Stimulated activated CD8-positive, alpha-beta memory T cell treated with anti-CD3 and anti-CD28 coated beads, Interleukin-4, amount 100 ng/mL, for 24 hours (primary cell): ENCODE data around the gene TUBB6.

Source experiments
- DNase-seq: peaks from one replicate; pipeline ENCODE4 v3.0.0-alpha.2; 2020; ENCODE audit warnings: low read depth

The TUBB6 gene

DNA sequence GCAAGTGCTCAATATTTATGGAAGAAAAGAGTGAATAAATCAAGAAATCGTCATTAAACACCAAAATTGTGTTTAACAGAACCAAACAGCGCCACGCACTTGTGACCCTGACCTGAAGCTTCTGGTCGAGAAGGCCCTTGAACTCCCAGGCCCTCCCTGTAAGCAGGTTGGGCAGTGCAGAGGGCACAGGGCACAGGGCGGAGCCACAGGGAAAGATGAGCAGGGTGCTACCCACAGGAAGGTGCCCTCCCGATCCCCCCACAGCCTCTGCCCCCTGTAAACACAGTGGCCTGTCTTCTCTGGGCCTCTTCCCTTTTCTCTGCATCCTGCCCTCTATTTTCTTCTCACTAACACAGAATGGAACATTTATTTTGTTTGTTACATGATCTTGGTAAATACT is 16.9 kb upstream of the TUBB6 start:
- DNase-seq, result no peak

DNA sequence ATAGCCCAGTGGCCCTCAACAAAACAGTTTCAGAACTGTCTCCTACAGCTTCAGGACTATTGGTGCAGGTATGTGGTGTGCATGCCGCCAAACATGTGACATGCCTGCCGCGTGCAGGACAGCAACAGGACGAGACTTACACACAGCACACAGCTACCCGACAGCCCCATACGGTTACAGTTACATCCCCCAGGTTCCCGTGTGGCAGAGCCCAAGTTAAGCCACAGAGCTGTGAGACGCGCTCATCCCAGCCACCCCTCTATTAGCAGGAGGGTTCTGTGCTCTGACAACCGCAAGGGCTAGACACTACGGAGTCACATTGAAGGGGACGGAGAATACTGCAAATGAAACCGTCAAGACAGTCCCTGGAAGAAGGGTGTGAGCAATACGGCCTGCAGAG is 16.4 kb upstream of the TUBB6 start:
- DNase-seq, result no peak

DNA sequence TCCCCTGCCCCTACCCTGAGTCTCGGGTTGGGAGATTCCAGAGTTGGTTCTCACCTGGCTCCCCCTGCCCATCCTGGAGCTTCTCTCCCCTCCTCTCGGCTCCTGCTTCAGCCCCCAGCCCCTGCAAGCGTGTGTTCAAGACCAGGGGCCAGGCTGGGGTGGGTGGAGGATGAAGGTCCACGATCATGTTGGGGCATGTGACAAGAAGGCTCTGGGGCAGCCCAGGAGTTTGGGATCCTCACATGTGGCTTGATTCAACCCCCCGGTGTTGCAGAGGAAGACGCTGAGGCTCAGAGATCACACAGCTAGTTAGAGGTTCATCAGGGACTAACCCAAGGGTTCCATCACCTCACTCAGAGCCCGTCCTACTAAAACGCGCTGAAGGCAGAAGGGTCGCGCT is 14.2 kb upstream of the TUBB6 start:
- DNase-seq, result no peak

DNA sequence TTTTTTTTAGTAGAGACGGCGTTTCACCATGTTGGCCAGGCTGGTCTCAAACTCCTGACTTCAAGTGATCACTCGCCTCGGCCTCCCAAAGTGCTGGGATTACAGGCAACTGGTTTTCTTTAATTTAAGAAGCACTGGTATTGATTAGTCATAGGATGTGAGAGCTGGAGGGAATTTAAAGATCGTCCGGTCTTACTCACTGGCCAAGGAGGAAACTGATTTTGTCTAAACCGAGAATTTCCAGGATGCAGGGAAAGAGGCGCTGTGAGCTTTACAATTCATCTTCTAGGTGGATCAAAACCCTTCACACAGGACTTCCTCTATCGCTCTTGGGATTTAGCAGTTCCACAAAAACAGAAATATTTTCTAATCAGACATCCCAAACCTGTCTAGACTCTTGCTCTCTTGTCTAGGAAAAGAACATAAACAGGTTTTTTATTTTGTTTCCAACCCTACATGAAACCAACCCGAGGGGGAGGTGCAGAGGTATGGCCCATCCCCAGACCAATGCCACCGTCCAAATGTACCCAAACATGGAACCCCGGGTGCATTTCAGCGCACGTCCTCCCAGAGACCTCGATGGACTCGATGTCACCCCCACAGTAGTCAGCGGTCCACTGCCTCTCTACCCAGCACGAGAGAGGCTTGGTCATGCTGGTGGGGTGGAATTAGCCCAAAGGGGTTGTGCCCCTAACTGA is 12.5 kb upstream of the TUBB6 start:
- no peak for DNase-seq

DNA sequence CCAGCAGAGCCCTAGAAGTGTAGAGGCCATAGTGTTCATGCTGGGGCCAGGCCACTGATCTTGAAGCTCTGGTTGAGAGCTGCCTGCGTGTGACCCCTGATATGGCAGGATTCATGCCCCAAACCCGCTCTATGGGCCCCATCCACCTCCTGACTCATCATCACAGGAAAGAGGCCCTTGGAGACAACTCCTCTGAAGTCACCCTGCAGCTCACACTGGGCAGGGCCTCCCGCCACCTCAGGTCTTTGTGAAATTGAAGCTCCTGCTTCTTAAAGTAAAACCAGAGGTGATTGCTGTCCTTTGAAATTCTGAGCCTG is 12.0 kb upstream of the TUBB6 start:
- no peak for DNase-seq

DNA sequence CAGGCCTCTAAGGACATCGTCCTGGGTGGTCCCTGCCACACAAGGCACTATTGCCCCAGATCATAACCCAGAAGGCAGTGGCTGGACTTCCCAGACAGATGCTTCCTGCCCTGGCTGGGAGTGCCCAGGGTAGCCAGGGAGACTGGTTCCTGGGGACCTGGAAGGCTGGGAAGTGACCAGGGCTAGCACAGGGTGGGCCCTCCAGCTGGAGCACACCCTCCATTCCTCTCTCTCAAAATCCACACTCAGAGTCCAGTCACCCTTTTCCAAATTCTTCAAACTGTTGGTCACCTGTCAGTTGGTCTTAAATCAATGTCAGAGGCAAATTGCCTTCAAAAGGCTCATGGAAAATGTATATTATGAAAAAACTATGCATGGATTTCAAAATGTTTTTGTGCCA is 11.6 kb upstream of the TUBB6 start:
- no peak for DNase-seq

DNA sequence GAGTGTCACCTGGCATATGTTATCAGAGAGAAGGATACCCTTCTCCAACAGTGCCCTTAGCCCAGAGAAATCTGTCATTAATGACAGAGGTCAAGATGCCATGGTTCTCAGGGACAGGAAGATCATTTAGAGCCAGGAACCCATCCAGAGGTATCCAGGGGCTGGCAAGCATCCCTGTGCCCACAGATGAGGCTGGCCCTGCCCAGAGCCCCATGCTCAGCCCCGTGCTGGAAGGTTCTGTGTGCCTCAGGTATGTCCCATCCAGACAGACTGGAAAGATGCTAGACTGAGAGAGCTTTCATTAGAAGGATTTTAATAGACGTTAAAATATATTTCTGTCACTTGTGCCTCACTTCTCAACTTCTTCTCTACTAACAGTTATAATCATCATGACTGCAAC is 8.2 kb upstream of the TUBB6 start:
- no peak for DNase-seq

DNA sequence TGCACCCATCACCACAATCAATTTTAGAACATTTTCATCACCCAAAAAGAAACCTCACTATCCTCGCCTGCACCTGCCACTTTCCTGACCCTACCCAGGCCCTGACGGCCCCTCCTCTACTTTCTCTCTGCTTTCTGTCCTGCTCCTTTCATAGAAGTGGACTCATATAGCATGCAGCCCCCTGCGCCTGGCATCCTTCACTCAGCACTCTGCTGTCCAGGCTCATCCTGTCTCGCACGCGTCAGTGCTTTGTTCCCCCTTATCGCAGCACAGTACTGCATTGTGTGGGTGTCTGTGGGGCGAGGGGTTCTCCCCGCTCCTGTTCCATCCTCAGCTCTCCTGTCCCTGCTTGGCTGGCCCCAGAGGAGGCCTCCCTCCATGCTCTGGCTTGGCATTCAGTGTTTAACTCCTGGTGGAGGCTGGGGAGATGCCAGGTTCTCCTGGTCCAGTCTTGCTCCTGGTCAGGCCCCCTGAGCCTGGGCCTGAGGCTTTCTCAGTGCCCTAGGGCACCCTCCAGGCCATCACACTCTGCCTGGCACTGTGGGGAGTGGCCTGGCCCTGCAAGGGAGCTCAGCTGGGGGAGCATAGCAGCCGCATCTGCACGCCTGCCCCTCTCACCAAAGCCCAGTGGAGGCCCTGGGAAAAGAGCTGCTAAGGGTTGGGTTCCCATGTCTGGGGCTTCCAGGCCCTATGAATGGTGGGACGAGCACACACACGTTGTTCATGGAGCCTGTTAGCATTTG is 6.6 kb upstream of the TUBB6 start:
- DNase-seq, result no peak

DNA sequence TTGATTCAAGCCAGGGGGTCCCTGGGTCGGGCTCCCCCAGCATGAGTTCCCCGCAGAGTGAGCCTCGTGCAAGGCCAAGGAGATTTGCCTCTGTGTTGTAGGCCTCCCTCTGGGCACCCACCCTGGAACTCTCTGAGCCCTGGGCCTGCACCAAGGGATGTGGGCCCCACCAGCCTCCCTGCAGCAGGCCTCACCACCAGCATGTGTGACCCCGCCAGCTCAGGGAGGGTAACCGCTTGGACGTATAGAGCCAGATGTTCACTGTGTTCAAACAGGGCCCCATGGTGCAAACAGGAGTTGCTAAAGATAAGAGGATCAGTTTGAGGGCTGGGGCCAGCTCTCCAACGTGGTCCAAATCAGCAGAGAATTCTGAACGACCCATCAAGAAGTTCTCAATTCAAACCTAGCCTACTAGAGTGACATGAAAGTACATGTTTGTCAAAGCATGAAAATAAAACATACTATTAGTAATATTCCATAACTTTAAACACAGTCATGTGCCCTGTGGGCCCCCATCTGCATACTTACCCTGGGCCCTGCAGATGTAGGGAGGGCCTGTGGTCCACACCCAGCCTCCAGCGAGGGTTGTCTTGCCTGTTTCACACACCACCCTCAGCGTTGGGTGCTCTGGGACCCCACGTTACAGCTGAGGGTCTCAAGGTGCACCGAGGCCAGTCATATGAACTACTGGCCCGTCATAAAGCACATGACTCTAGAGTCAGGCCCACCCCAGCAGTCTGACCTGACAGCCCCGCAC is 5.5 kb upstream of the TUBB6 start:
- no peak for DNase-seq

DNA sequence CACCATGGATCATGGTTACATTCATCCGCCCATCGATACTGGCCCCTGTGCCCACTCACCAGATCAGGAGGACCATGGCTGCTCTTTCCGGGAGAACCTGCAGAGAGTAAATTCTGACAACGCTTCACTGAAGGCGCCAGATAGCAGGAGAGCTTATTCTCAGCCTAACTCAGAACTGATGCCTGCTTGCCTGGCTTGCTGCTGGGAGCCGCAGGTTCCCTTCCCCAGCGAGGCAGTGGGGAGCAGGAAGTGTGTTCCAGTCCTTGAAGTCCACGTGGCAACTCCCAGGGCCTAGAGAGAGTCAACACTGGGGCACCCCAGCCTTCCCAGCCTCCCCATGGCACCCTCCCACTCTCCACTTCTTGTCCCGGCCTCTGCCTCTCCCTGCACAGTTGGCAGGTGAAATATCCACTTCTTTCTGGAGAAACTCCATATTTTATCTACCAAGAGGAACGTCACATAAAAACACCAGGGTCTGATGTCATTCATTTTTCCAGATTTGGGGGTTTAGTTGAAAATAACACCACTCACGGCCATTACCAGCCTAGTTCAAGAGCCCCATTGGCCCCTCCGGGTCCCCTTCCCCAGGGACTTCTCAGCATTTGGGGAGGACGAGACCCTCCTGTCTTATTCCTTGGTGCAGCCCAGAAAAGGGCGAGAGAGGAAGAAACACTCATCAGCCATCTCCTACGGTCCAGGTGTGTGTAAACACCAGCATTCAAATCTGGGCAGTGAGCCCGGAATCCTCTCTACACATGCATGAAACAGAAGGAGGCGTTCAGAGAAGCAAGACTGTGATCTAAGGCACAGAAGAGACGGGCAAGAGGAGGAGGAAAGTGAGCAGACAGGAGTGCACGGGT is 3.5 kb upstream of the TUBB6 start:
- DNase-seq, result no peak

DNA sequence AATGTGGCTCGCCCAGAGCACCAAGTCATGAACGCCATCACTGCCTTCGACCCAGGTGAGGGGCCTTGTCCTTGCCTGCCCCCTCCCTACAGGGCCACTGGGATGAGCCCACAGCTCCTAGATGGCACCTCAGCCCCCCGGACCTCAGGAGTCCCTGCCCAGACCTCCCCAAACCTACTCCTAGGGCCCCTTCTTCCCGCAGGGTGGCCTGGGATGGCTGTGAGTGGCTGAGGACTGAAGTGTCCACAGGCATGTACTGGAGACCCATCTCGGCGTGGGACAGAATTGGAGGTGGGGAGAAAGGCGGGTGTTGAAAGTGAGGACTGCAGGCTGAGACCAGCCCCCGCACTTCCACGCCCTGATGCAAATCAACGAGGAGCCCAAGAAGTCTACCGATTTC is 2.8 kb upstream of the TUBB6 start:
- DNase-seq, result no peak

DNA sequence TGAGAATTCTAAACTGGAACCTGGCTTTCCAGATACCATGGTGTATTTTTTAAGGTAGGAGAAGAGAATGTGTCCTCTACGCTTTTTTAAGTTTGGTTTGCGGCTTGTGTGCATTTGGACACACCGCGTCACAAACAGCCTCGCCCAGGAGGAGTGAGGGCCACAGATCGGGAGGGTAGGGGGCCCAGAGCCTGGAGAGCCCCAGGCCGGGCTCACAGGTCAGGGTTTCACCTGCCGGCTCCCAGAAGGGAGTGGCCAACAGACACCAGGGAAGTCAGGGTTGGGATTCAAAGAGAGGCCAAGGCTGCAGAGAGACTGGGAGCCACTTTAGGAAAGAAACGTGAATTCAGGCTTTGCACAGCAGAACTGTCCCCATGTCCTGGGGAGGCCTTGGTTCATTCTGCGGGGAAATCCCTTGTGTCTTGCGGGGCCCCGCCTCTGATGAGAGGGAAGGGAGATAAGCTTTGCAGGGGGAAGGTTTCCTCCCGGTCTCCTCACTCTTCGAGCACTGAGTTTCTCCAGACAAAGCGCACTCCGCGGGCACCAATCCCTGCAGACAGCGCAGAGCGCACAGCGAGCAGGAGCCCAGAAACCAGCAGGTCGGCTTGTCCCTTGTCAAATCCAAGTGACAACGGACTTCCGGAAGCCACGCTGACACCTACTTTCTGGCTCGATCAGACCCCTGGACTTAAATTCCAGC is 2.0 kb upstream of the TUBB6 start:
- no peak for DNase-seq

DNA sequence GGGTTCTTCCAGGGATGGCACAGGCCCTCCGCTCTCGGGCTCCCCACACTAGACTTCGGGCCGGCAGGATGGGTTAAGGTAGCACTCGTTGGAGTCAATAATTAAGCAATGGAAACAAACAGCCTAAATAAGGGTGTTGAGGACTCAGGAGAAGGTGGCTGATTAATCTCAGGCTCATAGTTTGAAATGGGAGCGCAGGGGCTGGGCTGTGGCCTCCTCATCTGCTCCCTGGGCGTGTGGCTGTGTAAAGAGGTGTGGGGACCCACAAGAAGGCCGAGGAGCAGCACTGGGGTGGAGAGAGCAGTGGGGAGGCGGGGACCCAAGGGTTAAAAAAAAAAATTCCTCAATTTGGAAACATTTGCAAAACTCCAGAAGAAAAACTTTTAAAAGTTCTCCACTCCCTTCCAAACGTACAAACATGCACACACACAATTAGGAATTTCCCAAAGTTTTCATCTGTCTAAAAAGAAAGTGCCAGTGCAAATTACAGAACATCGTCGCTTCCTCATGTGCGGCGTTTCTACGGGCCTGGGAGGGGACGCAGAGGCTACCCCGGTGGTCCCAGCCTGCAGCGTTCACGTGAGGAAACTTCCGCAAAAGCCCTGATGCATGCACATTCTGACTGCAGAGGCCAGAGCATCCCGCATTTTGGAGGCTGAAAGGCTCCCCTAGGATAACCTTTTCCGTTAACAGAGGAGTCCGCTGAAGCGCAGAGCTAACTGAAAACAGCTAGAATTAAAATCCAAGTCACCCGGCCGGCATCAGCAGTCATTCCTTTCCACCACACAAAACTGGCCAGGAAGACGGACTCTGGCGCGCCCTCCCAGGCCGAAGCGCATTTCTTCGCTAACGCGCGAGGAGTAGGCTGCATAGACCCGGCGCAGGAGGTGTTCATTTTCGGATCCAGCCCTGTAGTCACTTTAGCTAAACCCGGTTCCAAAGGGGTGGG is 1.0 kb upstream of the TUBB6 start:
- DNase-seq, result no peak

DNA sequence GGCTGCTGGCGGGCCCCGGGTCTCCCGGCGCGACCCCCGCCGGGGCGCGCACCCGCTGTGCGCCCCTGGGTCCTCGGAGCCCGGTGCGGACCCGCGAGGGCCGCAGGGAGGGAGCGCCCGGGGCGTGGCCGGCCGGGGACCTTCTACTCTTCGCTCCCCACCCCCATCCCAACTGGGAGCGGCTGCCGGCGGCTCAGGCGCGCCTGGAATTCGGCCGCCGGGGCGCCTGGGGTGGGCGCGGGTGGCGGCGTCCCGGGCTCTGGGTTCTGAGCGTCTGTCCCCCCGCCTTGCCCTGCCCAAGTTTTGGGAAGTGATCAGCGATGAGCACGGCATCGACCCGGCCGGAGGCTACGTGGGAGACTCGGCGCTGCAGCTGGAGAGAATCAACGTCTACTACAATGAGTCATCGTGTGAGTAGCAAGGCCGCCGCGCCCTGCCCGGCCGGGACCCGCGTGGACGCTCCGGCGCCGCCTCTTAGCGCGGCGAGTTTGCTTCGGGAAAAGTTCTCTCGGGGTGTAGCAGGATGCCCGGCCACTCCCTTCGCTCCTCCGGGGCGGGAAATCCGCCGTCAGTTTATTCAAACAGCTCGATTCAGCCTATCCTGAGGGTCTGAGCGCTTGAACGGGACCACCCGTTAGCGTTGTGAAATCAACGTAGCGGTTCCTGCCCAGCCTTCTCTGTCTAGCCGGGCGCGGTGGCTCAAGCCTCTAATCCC is 502 bp downstream of the TUBB6 start:
- DNase-seq, result no peak

DNA sequence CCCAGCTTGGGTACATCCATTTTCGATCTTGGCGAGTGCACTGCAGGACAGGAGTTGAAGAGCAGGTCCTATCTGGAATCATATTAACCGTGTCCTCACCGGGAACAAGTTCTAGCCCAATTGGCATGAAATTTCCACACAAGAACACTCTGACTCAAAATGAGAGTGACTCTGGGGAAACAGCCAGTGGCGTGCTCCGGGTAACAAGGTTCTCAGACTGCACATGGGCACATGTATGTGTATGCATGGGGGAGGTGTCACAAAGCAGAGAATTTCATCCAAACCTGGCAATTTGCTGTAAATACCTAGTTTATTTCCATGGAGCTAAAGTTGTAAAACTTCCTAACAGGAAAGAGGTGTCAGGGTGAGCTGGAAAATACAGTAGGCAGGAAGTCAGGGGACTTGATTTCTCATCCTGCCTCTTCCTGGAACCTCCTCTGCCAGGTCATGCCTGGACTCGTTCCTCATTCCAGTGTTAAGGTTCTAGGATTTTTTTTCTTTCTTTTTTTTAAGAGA is 1.7 kb downstream of the TUBB6 start:
- no peak for DNase-seq

DNA sequence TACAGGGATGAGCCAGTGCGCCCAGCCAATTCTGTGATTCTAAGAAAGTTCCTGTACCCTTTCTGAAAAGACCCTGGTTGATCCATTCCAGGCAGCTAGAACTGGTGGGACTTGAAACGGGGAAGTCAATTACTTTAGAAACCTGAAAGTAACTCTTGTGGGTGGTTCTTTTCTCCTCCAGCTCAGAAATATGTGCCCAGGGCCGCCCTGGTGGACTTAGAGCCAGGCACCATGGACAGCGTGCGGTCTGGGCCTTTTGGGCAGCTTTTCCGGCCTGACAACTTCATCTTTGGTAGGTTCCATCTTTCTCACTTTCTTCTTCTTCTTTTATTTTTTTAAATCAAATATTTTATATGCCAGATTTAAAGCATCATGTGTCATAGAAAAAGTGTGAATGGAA is 2.7 kb downstream of the TUBB6 start:
- DNase-seq, result no peak

DNA sequence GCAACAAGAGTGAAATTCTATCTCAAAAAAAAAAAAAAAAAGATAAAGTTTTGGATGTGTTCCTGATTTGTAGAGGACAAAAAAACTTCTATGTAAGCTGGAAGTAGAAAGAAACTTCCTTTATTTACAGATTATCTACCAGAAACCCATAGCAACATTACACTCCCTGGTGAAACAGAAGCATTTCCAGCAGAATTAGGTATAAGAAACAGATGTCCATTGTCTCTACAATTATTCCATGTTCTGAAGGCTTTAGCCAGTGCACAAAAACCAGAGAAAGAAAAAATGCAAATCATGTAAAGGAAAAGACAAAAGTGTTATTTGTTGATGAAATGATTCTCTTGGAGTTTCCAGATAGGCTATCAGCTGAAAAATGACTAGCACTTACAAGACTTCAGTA is 4.9 kb downstream of the TUBB6 start:
- DNase-seq, result no peak

DNA sequence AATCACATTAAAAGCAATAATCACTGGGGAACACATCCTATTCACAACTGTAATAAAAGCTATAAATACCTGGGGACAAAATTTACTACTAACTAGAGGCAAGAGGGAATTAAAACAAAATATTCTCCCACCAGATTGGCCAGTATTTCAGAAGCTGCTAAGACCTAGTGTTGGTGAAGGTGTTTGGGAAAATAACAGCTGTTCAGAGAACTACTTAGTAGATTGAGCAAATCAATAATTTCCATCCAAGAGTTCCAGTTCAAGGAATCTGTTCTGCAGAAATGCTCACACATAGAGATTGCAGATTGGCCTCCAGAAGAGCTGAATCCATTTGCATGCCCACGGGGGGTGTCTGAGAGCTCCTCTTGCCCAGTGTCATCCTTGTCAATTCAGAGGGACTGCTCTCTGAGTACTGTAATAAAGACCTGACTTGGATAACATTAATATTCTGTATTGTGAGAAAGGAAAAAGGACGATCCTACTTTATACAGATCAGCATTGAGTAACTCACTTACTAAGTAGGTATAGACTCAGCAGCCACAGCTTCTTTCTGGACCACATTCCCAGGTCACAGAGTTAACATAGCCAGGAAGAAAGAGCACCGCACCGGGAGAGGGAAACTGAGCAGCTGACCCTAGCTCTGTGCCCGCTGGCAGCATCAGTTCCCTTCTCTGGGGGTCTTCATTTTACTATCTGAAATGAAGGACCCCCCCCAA is 5.6 kb downstream of the TUBB6 start:
- no peak for DNase-seq
